CD4-positive, alpha-beta T cell treated with Interleukin-4 for 4 hours (primary cell): ENCODE measurements around the gene SATB2.

ENCODE experiments used
- DNase-seq: peaks from one replicate; pipeline ENCODE4 v3.0.0-alpha.2; 2020

SATB2 gene

DNA sequence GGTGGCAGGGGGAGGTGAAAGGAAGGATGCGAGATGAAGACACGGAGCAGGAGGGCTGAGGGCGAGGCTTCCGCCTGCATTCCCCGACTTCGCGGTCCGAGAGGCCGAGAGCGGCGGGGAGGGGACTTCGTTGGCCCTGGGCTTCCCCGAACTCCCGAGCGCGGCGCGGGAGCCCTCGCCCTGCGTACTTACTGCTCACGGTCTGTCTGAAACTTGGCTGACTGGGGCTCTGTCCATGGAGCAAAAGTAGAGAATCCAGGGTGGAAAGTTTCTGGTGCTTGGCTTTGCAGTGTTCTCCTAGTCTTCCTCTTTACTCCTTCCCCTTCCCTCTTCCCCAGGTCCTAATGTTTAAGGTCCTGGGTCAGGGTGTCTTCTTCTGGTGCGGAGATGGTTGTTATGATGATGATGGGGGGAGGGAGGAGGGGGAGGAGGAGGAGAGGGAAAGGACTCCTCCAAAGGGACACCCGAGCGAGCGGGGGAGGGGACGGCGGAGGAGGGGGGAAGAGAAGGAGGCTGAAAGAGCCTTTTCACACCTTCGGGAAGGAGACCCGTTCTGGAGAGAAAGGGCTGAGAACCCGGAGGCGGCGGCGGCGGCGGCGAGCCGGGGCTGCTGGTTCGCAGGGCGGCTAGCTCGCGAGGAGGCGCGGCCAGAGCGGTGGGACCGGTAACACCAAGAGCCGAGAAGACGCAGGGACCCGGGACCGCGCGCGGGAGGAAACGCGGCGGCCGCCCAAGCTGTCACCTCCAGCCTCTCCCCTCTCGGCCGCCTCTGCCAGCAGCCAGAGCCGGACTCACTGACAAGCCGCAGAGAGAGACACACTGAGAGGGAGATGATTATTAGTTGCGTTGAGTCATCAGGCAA, at the start of gene SATB2:
SATB2 (minus strand) TSS at position 793 of the 862 bp plus-strand sequence. CDS start 1,902 bp downstream, outside the sequence.
- peak; percentile 21 for DNase-seq

DNA sequence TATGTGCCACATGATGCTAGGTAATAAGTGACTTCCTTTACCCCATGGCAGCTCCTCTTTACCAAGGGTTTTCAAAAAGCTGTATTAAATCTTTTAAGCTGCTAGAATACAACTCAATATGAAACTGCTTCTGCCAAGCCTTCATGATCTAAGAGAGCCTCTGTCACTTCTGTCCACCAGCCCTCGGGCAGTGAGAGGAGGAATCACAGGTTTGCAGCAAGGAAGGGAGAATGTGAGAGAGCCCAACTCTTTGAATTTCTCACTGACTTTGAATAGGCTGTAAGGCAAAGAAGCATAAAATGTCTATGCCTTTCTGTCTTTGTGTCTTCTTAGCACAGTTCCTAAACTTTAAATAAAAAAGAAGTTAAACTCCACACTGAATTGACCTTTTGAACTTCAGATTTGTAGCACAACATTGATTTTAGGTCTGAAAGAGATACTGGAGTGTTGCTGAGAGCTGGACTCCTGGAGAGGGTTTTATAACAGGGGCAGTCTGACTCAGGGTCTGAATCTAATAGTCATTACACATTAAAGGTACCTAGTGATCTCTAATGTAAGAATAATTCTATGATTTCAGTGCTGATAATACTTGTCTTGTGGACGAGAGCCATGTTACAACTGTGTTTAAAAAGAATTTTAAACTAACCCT, 48.1 kb upstream of the SATB2 start:
- no peak for DNase-seq

DNA sequence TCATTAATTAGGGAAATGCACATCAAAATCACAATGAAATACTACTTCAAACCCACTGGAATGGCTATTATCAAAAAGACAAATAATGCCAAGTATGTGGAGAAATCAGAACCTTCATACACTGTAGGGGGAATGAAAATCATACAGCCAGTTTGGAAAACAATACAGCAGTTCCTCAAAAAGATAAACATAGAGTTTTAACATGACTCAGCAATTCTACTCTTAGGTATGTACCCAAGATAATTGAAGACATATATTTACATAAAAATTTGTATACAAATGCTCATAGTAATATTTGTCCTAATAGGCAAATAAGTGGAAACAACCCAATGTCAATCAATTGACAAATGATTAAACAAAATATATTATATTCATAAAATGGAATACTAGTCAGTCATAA, 45.4 kb upstream of the SATB2 start:
- no peak for DNase-seq

DNA sequence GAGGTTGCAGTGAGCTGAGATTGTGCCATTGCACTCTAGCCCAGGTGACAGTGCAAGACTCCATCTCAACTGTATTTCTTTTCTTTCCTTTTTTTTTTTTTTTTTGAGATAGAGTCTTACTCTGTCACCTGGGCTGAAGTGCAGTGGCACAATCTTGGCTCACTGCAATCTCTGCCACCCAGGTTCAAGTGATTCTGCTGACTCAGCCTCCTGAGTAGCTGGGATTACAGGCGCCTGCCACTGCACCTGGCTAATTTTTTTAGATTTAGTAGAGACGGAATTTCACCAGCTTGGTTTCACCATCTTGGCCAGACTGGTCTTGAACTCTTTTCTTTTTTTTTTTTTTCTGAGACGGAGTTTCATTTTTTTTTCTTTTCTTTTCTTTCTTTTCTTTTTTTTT, 41.3 kb upstream of the SATB2 start:
- DNase-seq: no peak

DNA sequence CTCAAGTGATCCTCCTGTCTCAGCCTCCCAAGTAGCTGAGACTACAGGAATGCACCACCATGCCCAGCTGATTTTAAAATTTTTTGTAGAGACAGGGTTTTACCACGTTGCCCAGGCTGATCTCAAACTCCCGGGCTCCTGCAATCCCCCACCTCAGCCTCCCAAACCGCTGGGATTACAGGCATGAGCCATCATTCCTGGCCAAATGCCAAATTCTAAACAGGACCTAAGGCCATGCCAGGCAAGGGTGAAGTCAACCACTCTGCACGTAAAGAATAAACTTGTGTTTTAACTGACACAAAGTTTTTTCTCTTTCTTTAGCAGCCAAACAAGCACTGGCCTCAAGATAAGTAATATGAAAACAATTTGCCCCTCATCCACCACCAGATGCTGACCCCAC, 37.4 kb upstream of the SATB2 start:
- DNase-seq: no peak

DNA sequence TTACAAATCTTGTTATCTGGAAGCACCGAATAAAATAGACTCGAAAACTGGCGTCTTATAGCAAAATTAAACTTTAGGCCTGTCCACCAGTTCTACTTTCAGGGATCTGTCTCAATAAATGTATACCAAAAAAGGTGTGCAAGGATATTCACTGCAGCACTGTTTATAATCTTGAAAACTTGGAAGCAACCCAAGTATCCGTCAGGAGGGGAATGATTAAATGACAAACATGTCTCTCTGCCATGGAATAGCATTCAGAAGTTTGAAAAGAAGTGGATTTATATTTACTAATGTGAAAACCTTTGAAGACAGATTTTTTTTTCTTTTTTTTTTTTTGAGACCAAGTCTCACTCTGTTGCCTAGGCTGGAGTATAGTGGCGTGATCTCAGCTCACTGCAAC, 32.3 kb upstream of the SATB2 start:
- DNase-seq: no peak

DNA sequence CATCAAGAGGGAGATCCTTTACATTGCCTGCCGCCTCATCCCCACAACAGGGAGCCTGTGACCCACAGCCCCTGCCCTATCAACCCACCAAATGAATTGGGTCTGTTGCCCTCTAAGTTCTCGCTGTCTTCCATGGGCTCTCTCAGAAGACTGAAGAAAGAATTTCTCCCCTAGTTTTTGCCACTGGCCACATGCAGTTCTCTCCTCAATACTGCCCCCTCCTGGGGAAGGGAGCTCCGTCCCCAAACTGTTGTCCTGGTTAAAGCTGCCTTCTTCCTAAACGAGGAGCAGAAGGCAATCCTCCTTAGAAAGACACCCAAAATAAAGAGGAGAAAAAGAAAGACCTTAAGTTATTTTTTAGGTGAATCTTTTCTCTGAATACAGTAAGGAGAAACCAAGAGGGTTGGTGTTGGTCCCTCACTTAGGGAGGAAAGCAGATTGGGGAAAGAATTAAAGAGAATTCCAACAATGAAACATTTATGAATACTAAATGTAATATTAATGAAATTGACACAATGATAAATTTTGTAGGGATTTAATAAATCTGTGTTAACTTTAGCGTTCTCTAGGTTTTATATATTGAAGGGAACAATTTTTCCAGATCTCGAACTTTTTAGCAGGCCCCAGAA, 31.1 kb upstream of the SATB2 start:
- peak; percentile 40 for DNase-seq

DNA sequence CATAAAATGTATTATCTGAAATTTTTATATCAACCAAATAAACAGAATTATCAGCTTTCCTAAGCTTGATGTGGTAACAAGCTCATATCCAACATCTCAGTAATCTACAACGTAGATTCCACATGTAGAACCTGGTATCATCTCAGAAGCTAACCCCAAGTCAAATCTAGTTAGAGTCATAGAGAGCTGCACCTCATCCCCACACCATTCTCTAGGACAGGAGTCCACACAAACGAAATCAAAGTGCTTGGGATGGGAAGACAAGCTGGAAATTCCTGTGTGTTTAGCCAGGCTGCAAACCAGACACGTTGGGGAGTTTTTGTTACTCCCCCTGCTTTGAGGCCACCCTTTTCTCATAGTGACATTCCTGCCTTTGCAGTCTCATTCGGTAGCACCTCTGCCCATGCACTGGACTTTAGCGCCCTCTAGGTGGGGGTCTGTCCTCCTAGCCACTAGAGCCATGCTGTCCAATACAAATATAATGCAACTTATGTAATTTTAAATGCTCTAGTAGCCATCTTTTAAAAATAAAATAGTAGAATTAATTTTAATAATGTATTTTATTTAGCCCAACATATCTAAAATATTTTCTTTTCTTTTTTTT, 28.1 kb upstream of the SATB2 start:
- peak; percentile 8 for DNase-seq

DNA sequence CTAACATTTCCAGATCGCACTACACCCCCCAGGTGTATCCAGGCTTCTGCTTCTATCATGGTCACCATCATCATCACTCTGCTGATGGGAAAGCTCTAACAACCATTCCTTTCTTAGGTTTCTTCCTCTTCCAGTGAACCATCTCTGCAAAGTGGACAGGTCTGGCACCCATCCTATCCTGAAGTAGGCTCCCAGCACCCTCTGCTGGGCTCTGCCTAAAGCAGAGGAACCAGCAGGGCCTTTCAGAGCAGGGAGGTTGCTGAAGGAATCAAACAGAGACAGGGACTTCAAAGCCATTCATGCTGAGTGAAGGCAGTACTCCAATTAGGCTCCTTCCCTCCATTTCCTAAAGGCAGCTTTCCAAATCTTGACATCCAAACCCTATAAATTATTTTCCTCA, 27.2 kb upstream of the SATB2 start:
- DNase-seq: no peak

DNA sequence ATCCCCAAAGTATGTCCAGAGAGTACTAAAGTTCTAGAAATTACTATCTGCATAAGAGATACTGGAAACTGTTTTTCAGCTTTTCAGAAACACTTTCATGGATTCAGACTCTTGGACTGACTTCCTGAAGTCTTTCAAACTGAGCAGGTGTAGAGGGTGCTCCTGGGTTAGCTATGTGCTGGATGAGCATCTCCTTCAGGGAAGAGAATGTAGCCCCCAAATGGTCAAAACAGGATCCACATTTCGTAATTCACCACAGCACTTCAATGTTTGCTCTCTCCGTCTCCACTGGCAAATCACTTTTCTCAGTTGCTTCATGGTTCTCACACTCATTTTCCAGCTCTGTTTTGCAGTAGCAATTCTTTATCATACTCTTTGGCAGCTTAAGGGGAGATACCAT, 23.2 kb upstream of the SATB2 start:
- DNase-seq: no peak

DNA sequence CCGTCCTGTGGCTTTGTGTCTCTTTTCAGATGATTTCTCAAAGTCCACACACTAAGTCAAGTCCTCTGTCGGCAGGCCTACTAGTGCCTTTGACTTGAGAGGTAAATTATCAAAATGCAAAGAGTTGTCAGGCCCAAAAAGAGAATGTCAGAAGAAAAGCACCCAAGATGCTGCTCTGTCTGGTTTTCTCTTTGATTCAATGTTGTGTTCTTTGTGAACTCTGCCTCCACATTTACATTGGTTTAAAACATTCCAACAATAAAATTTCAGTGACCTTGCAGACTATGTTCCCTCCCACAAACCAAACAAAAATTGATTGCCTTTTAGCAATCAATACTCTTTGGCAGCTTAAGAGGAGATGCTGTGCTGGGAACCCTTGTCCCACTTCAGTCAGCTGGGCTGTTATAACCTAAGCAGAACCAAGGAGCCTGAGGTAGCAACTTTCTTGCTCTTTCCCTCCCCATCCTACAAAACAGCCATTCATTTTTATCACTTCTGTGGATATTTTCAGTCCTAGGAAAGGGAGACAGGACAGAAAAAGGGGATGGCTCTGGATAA, 19.6 kb upstream of the SATB2 start:
- no peak for DNase-seq

DNA sequence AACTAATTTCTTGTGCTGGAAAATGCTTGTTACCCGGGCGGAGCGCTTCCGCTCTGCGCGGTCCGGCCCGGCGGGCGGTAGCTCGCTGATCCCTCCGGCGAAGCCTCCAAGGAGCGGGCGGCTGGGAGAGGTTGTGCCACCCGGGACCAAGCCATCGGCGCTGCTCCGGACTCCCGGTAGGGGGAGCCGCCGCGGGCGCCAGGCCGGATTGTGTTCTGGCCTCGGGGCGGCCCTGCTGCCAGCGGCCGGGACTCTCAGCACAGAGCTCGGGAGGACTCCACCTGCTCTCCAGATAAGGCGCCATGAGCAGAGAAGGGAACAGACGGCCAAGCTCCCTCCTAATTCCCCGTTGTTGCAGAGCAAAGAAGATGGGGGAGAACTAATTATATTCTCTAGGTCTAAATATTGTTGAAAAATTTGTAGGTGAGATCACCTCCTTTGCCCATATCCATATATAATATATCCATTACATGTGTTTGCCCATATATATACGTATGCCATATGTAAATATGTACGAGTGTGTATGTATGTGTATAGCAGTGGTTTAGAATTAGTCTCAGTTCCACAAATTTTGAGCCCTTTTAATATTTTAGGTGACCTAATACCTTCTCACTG, 13.8 kb upstream of the SATB2 start:
- no peak for DNase-seq

DNA sequence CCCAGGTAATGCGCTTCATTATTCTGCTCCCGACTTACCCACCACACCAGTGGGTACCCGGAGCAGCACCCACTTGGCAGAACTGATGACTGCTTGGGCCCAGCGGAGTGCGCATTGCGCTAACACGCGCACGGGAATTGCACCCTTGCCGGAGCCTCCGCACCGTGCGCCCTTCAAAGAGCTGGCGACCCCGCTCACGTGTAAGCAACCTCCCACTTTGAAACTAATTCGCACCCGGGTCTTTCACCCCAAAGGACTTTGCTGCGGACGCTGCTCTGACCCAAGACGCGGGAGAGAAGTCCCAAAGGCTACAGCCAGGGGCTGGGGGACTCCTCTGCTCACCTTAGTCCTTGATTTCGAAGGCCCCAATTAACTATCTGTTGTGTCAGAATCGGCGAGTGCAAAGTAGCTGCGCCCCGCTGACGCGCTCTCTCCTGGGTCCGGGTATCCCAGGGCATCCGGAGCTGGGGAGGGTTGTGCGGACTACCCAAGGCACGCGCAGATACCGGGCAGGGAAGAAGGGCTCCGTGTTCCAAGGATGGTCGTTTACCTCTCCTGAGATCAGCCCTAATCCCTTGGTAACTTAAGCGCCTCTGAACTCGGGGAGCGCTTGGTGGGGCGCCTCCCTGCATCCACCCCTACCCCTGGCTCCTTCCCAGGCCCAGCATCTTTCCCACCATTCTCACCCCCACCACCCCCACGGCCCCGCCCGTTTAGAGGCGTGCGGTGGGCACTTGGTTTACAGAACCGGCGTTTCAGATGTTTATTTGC, 13.1 kb upstream of the SATB2 start:
- DNase-seq: no peak

DNA sequence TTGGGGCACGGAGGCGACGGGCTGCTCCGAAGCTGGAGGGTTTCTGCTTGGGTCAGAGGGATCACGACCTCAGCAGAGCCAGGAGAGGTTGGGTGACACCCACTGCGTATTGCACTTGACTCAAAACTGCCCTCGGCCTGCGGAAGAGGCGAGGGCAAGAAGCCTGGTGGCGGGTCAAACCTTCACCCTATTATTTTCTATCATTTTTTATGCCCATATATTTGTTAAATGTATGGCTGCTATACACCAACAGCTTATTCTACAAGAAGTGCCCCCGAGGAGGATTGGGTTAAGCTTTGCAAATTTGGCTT, 12.6 kb upstream of the SATB2 start:
- DNase-seq: no peak

DNA sequence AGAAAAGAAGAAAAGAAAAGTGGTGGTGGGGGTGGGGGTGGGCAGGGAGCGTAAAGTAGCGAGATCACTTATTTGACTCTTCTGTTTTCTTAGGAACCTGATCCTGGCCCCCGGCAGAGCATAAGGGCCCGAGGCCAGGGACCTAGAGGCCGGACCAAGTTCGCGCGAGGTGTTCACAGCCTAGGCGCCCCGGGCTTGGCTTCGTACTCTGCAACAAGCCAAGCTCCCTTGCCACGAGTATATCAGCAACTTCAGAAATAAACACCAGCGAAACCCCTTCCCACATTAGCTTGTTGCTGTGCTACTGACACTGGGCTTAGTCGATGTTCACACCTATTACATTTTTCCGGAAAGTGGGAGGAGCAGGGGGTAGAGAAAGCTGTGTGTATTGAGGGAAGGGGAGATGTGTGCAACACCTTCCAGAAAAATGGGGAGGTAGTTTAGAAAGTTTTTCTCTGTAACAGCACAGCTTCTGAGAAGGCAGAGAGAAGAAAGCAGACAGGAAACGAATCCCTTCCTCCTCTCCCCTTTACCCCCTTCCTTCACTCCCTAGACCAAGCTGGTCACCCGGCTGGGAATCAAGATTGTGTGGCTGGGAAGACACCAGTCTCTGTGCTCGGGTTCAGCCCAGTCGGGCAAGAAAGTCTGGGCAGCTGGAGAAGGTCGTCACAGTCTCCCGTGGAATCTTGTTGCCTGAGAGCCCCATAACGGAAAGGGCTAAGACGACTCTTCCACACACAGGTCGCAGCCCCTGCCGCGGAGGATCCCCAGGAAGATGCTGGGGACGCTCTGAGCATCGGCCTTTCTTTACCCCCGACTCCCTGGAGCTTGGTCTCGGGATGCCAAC, 12.0 kb upstream of the SATB2 start:
- DNase-seq: no peak

DNA sequence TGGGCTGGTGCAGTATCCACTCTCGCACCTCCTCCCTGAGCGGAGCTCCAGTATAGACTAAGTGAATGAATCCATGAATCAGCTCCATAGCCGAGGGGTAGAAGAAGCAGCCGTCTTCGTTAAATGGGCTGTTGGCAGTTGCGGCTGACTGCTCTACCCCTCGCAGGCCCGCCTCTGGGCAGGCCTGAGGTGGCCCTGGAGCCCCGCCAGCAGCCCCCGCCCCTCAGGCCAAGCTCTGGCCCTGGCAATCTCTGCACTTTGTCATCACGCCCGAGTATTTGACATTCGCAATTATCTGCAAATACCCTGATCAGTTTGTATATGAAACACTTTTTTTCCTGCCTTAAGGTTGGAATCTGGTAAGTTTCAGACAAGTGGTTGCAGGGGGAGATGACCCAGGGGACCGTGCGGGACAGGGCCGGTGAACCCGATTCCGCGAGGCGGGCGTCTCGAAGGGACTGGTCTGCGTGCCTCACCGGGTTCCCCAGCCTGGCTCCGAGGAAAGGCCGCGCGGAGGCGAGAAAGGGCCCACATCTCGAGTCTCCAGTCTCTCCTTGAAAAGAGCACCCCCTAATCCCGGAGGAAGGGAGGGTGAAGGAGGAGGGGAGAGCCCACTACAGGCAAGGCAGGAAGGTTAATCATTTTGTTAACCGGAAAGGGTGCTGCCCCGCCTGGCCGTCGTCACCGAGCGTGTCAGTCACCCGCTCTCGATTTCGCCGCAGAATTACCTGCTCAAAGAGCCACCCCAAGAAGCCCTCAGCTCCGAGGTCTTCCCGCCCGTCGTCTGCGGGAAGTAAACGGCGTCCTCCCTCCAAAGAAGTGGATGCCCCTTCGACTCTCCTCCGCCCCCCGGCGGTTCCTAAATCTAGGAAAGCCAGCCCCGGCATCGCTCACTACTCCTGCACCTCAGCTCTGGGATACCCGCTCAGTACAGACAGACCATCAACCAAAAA, 11.1 kb upstream of the SATB2 start:
- DNase-seq: no peak

DNA sequence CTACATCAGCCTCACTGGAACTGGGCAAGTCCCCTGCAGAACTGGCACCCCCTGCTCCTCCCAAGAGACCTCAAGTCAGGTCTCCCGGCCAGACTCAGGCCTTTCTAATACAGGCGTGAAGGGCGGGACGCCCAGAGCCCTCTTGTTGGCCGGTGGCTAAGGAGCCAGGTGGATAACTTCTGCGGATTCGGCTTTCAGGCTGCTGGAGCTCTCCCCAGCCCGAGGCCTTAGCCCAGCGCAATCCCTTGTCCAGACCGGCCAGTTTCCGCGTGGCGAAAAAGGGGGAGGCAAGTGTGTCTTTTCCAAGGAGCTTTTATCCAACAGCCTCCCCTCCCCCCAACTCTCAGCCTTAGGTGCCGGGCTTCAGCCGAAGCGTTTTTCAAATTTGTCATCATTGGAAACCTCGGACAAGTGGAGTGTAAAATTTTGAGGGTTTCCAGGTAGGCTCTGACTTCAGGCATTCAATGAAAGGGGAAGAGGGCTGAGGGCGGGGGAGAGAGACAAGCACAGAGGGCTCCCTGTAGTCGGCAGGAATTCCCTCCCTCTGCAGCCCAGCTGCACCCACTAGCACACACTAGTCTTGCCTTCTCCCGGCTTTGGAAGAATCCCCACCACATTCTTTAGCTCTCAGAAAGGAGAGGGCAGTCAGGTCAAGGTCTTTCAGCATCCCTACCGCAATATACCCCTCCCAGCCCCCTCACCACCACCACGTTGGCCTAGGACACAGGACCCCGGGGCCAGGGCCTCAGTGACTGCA, 9.5 kb upstream of the SATB2 start:
- DNase-seq: no peak

DNA sequence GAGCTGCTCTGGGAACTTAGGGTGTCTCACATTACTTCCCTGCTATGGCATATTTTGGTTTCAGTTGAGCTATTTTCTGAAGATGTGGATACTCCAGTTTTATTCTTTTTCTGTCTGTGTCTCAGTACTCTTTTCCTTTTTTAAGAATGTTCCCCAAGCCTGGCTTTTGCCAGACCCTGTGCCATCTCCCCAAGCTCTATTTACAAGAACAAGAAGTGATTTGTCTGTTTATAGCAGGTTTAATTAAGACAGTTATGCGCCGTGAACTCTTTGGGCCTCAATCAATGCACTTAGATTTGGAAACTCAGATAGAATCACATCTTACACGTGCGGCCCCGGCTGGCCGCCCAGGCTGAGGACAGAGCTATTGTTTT, 8.9 kb upstream of the SATB2 start:
- no peak for DNase-seq

DNA sequence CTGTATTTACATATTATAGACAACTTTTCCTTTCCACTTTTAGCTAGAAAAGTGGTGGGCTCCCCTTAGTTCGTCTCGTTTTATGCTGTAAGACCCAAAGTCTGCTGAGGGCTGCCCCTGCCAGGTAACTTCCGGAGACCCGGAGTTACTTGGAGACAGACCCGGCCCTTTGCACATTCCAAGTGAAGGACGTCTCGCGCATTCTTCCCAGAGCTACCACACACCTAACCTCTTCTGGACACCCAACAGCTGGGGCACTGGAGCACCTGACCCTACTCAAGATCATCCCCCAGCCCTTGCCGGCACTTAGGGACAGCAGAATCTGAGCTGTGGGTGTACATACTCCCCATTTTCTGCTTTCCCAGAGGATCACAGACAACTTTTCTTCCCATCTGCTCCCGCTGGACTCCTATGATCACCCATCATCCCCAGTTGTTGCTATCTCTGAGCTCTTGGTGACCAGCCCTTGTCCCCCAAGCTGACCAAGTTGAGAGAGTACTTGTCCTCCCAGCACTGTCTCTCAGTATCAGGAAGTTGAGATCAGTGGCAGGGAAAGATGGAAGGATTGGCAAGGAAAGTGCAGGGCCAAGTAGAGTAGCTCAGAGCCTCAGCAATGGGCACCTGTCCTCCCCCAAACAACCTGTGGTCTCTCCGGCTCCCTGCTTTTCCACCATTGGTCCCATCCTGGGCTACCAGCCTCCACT, 8.4 kb upstream of the SATB2 start:
- DNase-seq: no peak
